ENCODE measurements around the gene CYP4F12.
"Not testable (repeated sequence)": the region's sequence is repeated elsewhere in the genome, so short reads cannot be mapped to it uniquely, and the experiment has no call there.

CYP4F12 gene

GRCh38 chr19:15672580-15673175 lies at the start of gene CYP4F12:
CYP4F12 (plus strand) TSS chr19:15673087; CDS start chr19:15673530, 443 bp downstream.
- DNase-seq (ENCODE audit: low spot score), result no peak

- DNase-seq (ENCODE audit: low spot score), result no peak
Observed at GRCh38 chr19:15623711-15624318, 49.1 kb upstream of the CYP4F12 start.

GRCh38 chr19:15628236-15629002 lies 44.5 kb upstream of the CYP4F12 start:
- DNase-seq (ENCODE audit: low spot score), result no peak

GRCh38 chr19:15629003-15629880 lies 43.6 kb upstream of the CYP4F12 start:
- peak; percentile 91 for DNase-seq (ENCODE audit: low spot score)

- peak; percentile 54 for DNase-seq (ENCODE audit: low spot score)
Observed at GRCh38 chr19:15631817-15632216, 41.1 kb upstream of the CYP4F12 start.

DNA sequence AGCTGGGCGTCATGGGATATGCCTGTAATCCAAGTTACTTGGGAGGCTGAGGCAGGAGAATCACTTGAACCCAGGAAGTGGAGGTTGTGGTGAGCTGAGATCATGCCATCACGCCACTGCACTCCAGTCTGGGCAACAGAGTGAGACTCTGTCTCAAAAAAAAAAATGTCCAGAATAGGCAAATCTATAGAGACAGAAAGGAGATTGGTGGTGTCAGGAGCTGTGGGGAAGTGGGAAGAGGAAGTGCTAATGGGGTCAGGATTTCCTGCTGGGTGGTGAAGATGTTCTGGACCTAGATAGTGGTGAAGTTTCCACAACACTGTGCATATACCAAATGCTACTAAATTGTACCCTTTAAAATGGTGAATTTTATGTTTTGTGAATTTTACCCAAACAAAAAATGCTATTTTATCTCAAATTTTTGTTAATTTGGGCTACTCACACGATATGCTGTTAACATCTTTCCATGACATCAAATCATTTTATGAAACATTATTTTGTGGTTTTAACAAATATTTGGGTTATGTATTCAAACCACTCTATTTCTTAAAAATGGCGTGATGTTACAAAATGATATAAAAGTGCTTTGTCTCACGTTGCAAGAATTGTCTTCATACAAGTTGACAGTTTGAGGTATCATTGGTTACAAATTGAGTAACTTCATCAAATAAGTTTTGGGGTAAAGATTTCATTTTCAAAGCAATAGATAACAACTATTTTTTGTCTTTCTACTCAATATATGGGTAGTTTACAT lies 39.6 kb upstream of the CYP4F12 start:
- no peak for DNase-seq (ENCODE audit: low spot score)

DNA sequence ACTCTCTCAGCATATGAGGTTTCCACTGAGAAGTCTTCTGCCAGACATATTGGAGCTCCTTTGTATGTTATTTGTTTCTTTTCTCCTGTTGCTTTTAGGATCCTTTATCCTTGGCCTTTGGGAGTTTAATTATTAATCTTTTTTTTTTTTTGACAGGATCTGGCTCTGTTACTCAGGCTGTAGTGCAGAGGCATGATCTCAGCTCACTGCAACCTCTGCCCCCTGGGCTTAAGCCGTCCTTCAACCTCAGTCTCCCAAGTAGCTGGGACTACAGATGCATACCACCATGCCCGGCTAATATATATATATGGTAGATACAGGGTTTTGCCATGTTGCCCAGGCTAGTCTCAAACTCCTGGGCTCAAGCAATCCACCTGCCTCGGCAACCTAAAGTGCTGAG lies 38.8 kb upstream of the CYP4F12 start:
- no peak for DNase-seq (ENCODE audit: low spot score)

DNA sequence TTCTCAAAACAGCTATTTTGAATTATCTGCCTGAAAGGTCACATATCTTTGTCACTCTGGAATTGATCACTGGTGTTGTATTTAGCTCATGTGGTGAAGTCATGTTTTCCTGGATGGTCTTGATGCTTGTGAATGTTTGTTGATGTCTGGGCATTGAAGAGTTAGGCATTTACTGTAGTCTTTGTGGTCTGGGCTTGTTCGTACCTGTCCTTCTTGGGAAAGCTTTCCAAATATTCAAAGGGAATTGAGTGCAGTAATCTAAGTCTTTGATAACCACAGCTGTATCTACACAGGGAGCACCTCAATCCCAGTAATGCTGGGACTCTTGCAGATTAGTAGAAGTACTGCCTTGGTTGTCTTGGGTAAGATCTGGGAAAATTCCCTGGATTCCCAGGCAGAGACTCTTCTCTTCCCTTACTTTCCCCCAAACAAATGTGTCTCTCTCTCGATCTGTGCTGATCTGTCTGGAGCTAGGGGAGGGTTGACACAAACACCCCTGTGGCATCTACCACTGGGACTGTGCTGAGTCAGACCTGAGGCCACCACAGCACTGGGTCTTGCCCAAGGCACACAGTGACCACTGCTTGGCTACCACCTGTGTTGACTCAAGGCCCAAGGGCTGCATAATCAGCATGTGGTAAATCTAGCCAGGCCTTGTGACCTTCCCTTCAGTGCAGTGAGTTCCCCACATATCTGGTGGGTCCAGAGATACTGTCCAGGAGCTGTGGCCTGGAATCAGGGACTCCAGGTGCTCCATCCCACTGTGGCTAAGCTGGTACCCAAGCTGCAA lies 37.7 kb upstream of the CYP4F12 start:
- DNase-seq (ENCODE audit: low spot score), result no peak

DNA sequence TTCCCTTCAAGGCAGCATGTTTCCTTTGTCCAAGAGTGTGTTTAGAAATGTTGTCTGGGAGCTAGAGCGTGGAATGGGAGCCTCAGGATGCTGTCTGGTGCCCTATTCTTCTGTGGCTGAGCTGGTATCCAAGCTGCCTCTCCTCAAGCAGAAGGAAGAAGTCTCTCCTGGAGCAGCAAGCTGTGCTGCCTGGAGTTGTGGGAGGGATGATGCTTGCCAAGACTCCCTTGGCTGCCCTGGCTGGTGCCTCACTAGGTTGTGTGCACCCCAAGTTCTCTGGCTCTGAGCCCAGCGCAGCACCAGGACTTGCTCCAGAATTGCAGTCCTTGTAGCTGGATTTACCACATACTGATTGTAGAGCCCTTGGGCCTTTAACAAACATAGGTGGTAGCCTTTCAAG lies 36.9 kb upstream of the CYP4F12 start:
- DNase-seq (ENCODE audit: low spot score), result no peak

- DNase-seq (ENCODE audit: low spot score), result no peak
Observed at GRCh38 chr19:15639596-15639995, 33.3 kb upstream of the CYP4F12 start.

DNA sequence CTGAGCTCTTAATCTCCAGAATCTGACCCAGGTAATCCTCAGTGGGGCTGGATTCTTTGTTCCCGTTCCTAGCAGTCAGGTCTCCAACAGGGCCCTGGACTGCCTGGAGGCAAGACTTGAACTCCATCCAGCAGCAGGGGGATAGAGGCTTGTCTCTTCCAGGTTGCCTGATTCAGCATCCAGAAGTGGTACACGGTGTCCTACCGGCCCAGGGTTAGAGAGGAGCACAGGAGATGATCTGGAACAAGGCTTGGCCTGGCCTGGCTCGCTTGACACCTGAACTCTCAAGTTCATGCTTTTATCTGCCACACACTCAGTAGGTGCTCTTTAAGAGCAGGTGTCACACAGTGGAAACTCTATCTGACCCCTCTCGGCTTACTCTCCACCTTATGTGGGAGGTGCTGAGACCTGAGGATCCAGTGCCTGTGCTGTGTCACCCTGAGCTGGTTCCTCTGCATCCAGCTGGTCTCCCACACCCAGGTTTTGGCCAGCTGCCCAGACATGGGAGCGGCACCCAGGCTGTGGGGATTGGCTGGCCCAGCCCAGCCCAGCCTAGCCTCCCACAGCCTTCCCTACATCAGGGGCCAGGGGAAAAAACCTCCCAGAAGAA lies 32.5 kb upstream of the CYP4F12 start, which contains the start of gene CYP4F3:
TSS of gene CYP4F3 (plus strand) at position 604 of the 610 bp plus-strand sequence. CDS start 519 bp downstream, outside the sequence.
- no peak for DNase-seq (ENCODE audit: low spot score)

GRCh38 chr19:15640904-15641597 lies 31.8 kb upstream of the CYP4F12 start:
- no peak for DNase-seq (ENCODE audit: low spot score)

- DNase-seq (ENCODE audit: low spot score), result no peak
Observed at GRCh38 chr19:15641901-15642491, 30.9 kb upstream of the CYP4F12 start.

DNA sequence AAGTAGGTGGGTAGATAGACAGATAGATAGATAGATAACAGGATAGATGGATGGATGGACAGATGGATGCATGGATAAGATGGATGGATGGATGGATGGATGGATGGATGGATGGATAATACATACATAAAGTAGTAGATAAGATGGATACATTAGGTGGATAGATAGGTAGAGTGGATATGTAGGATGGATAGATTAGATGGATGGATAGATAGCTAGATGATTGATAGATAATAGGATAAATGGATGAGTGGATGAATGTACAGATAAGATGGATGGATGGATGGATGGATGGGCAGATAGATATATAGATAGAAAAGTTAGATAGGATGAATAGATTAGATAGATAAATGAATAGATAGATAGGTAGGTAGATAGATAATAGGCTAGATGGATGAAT lies 30.1 kb upstream of the CYP4F12 start:
- DNase-seq (ENCODE audit: low spot score), result no peak

DNA sequence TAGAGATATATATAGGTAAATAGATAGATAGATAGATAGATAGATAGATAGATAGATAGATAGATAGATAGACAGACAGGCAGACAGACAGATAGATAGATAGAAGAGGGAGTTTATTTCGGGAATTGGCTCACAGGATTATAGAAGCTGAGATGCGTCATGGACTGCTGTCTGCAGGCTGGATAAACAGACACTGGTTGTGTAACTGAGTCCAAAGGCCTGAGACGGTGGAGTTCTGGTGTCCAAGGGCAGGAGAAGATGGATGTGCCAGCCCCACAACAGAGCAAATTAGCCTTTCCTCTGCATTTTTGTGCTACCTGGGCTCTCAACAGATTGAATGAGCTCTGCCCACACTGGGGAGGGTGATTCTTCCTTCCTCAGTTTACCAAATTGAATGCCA lies 29.5 kb upstream of the CYP4F12 start:
- no peak for DNase-seq (ENCODE audit: low spot score)

DNA sequence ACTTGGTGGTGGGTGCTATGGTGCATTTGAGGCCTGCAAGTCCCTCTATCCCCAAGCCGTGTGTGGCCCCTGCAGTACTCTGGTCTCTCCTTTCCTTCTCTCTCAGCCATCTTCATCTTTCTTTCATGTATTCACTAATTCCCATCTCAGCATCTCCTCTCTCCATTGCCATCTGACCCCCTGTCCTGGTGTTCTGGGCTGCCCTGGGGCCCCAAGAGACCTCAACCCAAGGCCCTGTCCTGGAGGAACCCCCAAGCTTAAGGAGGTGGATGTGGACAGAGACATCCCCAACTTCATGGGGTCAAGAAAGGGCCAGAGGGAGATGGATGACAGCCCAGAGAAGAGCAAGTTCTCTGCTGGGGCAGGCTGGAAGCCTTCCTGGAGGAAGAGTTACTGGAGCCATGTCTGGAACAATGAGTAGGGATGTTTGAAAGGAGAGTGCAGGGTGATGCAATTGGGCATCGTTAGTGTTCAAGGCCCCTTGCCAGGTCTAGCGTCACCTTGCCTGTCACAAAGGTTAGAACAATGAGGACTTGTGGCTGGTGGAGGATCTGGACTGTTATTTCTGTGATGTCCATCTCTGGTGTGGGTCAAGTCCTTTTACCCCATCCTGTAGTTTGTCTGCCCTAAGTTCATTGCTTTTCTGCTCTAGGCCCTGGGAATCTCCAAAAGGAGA lies 28.7 kb upstream of the CYP4F12 start:
- DNase-seq (ENCODE audit: low spot score), result no peak

DNA sequence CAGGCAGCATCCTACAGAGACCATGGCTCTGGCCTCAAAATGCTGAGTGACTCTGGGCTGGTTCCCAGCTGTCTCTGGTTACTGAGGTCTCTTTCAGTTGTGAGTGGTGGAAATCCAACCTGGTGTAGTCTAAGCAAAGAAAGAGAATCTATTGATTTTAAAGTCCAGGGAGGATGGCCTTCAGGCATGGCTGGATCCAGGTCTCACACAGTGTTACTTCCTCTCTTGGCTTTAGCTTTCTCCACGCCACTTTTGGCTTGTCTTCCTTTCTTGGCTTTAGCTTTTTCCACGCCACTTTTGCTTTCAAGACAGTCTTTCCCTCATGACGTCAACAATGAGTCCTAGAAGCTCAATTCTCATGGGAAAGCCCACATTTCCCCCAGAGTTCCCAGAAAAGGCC lies 28.1 kb upstream of the CYP4F12 start:
- no peak for DNase-seq (ENCODE audit: low spot score)

DNA sequence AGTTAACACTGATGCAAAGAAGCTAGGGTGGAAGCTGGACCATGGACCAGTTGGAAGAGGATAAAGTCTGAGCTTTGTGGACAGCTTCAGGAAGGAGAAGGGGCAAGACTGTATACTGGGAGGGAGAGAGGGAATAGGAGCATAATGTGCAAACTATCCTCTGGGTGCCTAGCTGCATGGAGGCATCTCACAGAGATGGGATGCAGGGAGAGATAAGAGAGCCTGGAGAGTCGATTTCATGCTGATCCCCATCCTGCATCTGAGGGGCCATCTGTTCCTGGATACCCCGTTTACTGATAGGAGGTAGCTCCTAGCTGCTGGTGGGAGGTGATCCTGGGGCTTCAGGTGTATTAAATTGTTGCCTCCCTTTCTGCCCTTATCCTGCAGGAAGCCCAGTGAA lies 23.4 kb upstream of the CYP4F12 start:
- no peak for DNase-seq (ENCODE audit: low spot score)

DNA sequence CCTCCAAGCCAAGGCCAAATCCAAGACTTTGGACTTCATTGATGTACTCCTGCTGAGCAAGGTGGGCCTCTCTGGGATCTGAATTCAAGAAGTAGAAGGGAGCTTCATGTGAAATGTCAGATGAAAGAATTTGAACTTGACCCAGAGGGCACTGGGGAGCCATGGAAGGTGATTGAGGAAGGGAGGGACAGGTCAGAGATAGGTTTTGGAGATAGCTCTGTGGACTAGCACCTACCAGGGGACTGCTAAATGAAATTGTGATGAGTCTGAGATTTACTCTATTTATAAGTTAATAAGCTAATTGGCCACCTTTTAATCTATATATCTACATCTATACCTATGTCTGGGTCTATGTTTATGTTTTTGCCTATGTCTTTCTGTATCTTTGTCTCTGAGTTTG lies 22.8 kb upstream of the CYP4F12 start:
- not testable (repeated sequence) for DNase-seq (ENCODE audit: low spot score)
